GM12874 (cell line): ENCODE results near the gene ARHGAP35.

Experiments used
- TF ChIP-seq, protein P1 (sequence below): IDR thresholded peaks from 2 replicates; pipeline ENCODE4 v1.5.1; 2011; ENCODE audit warnings: low read depth, mild to moderate bottlenecking, control low read depth, low read length, moderate library complexity; ENCODE audit not compliant: insufficient read depth

ARHGAP35 gene

DNA sequence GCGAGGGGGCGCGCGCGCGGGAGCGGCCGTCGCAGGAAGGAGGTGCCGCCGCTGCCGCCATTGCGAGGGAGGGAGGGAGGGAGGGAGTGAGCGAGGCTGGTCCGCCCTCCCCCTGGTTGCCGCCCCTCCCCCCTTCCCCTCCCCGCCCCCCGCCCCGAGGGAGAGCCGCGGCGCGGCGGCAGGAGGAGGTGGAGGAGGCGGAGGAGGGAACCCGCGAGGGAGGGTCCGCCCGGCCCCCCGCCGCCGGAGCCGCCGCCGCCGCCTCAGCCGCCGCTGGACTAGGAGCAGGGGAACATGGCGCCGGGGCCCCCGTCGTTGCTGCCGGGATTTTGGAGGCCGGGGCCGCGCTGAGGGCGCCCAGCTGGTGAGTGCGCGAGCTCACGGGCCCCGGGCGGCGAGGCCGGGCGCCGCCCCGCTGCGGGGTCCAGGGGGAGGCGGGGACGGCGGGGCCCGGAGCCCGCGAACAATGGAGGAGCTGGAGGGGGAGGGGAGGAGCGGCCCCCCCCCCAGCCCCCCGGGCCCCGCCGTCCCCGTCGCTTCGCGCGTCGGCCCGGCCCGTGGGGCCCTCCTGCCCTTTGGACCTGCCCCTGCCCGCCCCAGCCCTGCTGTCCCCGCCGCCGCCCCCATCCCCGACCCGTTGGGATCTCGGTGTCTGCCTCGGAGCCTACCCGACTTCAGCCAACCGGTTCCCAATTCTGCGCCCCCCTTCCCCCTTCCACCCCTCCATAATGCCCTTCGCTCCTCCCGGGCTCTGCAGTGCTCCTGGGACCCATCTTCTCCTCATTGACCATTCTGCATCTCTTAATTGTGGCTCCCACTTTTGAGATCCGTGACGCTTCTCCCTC, at the start of gene ARHGAP35:
Gene ARHGAP35, plus strand, starts transcription at position 152 of the 845 bp plus-strand sequence. CDS start 57,679 bp downstream, outside the sequence.
- TF ChIP-seq, protein P1, sequence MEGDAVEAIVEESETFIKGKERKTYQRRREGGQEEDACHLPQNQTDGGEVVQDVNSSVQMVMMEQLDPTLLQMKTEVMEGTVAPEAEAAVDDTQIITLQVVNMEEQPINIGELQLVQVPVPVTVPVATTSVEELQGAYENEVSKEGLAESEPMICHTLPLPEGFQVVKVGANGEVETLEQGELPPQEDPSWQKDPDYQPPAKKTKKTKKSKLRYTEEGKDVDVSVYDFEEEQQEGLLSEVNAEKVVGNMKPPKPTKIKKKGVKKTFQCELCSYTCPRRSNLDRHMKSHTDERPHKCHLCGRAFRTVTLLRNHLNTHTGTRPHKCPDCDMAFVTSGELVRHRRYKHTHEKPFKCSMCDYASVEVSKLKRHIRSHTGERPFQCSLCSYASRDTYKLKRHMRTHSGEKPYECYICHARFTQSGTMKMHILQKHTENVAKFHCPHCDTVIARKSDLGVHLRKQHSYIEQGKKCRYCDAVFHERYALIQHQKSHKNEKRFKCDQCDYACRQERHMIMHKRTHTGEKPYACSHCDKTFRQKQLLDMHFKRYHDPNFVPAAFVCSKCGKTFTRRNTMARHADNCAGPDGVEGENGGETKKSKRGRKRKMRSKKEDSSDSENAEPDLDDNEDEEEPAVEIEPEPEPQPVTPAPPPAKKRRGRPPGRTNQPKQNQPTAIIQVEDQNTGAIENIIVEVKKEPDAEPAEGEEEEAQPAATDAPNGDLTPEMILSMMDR = no peak

DNA sequence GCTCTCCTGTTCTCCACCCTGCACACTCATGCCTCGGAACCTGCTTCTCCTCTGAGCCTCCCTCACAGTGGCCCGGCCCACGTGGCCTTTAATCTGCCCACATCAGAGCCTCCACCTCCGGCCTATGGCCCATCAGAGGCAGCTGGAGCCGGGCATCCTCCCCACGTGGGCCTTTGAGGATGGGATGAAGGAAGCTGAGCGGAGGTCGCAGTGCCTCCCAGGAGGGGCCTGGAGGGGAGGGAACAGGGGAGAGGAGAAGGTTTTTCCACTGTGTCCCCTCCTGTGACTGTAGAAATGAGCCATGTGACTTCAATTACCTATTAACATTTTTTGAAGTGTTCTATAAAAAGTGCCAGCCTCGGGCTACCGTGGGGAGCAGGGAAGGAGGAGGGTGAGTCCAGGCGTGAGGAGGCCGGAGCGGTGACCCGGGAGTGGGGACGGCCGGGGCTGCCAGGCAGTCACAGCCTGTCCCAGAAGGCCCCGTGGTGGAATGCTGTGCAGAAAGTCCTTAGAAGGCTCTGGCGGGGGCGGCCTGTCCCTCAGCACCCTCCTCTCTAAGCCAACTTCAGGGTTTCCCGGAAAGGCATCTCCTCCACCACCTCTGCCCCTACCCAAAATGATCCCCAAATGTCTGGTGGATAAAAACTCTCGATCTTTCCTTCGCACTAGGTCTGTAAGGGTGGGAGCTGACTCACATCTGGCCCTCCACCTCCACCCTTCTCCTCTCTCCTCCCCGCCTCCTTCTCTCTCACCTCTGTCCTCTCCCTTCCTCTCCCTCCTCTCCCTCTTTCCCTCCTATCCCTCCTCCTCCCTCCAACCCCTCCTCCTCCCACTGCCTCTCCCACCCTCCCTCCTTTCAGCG, 47.6 kb upstream of the ARHGAP35 start:
- TF ChIP-seq, protein P1 = no peak

DNA sequence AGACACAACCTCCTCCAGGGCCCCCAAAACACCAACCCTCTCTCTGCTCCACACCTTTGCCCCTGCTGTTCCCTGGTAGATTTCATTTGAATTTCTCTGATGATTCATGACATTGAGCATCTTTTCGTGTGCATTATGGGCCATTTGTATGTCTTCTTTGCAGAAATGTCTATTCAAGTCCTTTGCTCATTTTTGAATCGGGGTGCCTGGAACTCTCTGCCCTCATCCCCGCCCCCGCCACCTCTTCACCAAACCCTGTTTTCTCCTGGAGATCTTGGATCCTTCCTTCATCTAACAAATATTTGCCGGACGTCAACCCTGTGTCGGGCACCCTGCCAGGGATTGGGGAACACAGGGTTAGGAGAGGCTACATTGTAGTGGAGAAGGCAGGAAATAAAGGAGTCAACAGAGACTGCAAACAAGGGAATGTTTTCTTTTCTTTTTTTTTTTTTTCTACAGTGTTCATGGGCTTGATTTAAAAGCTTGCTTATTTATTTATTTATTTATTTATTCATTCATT, 46.9 kb upstream of the ARHGAP35 start:
- TF ChIP-seq, protein P1 = no peak

DNA sequence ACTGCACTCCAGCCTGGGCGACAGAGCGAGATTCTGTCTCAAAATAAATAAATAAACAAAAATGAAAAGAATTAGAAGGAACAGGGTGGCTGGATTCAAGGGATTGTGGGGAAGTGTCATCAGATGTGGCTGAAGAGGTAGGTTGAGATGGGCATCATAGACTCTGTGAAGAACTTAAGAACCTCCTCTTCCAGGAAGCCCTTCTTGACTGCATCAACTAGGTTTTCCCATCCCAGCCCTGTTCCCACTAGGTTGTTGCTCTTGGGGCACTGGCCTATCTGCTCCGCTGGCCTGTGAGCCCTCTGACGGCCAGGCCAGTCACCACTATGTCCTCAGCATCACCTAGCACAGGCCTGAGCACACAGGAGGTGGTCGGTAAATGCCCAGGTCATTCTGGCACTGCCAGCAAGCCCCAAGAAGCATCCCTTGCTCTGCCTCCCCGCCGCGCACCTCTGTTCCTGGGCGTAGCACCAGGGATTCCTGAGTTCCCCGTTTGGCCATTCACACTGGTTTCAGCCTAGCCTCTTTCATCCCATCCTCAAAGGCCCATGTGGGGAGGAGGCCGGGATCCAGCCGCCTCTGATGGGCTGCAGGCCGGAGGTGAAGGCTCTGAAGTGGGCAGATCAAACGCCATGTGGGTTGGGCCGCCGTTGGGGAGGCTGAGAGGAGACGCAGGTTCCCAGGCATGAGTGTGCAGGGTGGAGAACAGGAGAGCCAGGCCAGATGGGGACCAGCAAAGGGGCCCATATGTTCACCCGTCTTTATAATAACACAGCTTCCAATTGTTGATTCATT, 44.8 kb upstream of the ARHGAP35 start:
- TF ChIP-seq, protein P1 = no peak

DNA sequence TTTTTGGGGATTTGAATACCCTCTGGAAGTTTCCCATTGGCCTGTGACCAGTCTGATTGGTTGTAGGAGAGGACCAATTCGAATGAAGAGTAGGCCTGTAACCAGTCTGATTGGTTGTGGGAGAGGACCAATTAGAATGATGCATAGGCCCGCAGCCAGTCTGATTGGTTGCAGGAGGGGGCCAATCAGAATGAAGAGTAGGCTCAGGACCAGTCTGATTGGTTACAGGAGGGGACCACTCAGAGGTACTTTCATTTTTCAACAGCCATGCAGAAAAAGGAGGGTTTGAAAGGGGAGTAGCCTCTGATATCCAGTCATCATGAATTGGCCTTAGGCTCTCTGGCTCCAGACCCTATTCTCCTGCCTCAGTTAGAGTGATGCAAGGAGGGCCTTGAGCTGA, 42.0 kb upstream of the ARHGAP35 start:
- TF ChIP-seq, protein P1 = no peak

DNA sequence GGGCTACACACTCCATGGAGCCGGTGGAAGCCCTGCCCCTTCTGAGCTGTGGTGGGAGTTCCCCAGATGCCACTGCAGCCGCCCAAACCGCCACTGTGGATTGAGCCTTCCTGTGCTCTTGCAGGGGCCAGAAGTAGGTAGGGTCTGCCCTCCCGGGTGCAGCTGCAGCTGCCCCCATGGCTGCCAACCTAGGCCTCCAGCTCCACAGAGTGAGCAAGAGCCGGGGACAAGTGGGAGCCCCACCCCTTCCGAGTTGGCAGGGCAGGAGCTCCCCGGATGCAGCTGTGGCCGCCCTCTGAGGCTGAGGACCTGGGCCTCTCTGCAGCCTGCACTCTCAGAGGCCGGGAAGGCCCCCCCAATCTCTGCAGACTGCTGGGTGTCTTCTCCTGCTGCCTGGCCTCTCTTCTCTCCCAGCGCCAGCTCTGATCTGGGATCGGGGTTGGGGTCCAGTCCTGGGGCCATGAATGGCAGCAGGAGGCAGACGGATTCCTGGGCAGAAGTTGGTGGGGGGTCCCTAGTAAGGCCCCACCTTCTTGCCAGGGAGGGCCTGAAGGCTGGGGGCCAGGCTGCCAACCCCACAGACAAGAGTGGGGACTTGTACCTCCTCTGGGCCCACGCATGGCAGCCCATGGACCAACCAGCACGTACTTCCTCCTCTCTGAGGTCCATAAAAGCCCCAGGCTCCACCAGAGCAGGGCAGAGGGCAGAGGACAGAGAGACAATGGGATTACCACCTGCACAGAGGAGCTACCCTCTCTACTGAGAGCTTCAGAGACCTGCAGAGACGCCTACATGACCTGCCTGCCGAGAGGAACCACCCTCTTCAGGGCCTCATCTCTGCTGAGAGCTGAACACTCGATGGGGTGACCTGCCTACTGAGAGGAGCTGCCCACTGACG, 39.0 kb upstream of the ARHGAP35 start:
- TF ChIP-seq, protein P1 = no peak
